SK-N-SH (cell line): Measurements from ENCODE around the gene VPS52.

Experiments
- ELF1 ChIP-seq: IDR thresholded peaks from 2 replicates; pipeline ENCODE4 v1.4.0; 2012
- MXI1 ChIP-seq: IDR thresholded peaks from 2 replicates; pipeline ENCODE4 v1.6.1; 2012; ENCODE audit warnings: mild to moderate bottlenecking, low read depth, low read length, improper control_type of control experiment
- POLR2AphosphoS5 ChIP-seq: IDR thresholded peaks from 2 replicates; pipeline ENCODE4 v1.6.1; 2012; ENCODE audit warnings: low read depth, low read length
- TF ChIP-seq, protein P1 (sequence below): fragments of 200-600 bp; sonication (generic); IDR thresholded peaks from 2 replicates; pipeline ENCODE4 v1.6.1; 2017; ENCODE audit warnings: antibody characterized with exemption, mild to moderate bottlenecking, moderate library complexity

DNA sequence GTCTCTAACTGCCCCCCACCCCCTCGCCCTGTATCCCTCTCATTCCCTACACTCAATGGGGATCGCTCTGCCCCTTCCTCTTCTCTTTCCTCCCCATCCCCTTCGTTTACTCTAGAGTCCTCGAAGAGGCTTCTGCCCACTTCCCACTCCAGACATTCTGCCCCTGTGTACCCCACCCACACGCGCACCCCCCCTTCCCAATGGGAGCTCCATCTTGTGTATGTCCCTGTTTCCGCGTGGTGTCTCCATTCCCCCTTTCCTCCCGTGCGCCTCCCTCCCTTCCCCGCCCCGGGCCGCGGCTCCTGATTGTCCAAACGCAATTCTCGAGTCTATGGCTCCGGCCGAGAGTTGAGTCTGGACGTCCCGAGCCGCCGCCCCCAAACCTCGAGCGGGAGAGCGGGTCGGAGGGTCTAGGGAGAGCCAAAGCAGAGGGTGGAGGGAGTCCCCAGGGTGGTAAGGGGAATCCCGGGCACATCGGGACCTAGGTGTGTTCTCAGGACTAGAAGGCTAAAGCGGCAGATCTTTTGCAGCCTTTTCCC lies 64.1 kb downstream of the VPS52 start:
- TF ChIP-seq, protein P1, sequence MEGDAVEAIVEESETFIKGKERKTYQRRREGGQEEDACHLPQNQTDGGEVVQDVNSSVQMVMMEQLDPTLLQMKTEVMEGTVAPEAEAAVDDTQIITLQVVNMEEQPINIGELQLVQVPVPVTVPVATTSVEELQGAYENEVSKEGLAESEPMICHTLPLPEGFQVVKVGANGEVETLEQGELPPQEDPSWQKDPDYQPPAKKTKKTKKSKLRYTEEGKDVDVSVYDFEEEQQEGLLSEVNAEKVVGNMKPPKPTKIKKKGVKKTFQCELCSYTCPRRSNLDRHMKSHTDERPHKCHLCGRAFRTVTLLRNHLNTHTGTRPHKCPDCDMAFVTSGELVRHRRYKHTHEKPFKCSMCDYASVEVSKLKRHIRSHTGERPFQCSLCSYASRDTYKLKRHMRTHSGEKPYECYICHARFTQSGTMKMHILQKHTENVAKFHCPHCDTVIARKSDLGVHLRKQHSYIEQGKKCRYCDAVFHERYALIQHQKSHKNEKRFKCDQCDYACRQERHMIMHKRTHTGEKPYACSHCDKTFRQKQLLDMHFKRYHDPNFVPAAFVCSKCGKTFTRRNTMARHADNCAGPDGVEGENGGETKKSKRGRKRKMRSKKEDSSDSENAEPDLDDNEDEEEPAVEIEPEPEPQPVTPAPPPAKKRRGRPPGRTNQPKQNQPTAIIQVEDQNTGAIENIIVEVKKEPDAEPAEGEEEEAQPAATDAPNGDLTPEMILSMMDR = no peak
- TF ChIP-seq ELF1 (no peak), POLR2AphosphoS5 (no peak), MXI1 (no peak)
